Endodermal cell (in vitro differentiated cells): ENCODE results near the gene TRIM72. TPM values are rescaled to one million over a fixed set of nuclear protein-coding genes. Genes with fewer than 3 reads are reported as not detected.
A peak's percentile ranks its signal among the peaks of the same experiment; 100 is the strongest.

Experiments
- DNase-seq: peaks from one replicate; pipeline ENCODE4 v3.0.0-alpha.2; 2017
- H3K27ac ChIP-seq: 2 replicates; pipeline ENCODE4 v1.5.1; 2013; ENCODE audit warnings: mild to moderate bottlenecking, low read depth, low read length, moderate library complexity
- H3K27me3 ChIP-seq: 2 replicates; pipeline ENCODE4 v1.6.1; 2013; ENCODE audit warnings: mild to moderate bottlenecking, low read length, moderate library complexity; ENCODE audit not compliant: insufficient read depth, control insufficient read depth, poor library complexity, severe bottlenecking
- H3K36me3 ChIP-seq: 2 replicates; pipeline ENCODE4 v1.7.0; 2013; ENCODE audit warnings: mild to moderate bottlenecking, low read length, moderate library complexity; ENCODE audit not compliant: control insufficient read depth, insufficient read depth
- H3K4me1 ChIP-seq: one replicate; pipeline ENCODE4 v1.7.0; 2013; ENCODE audit warnings: low read length; ENCODE audit not compliant: control insufficient read depth, insufficient read depth
- H3K4me3 ChIP-seq: 2 replicates; pipeline ENCODE4 v1.5.1; 2013; ENCODE audit warnings: mild to moderate bottlenecking, low read length, moderate library complexity
- H3K9ac ChIP-seq: 2 replicates; pipeline ENCODE4 v1.6.1; 2013; ENCODE audit warnings: mild to moderate bottlenecking, low read length, moderate library complexity; ENCODE audit not compliant: poor library complexity, severe bottlenecking; ENCODE audit errors: extremely low read depth
- H3K9me3 ChIP-seq: 2 replicates; pipeline ENCODE4 v1.6.1; 2013; ENCODE audit warnings: mild to moderate bottlenecking, low read length, moderate library complexity; ENCODE audit not compliant: control insufficient read depth
- H3K27ac Mint-ChIP-seq: 2 replicates; pipeline ENCODE4 v1.8.0; 2020; ENCODE audit warnings: mixed read lengths
- H3K27me3 Mint-ChIP-seq: 2 replicates; pipeline ENCODE4 v1.8.0; 2021; ENCODE audit warnings: mild to moderate bottlenecking, mixed read lengths; ENCODE audit not compliant: insufficient read depth
- H3K36me3 Mint-ChIP-seq: 2 replicates; pipeline ENCODE4 v1.8.0; 2020; ENCODE audit warnings: low read depth, mixed read lengths
- H3K4me1 Mint-ChIP-seq: 2 replicates; pipeline ENCODE4 v1.8.0; 2020; ENCODE audit warnings: mixed read lengths
- H3K4me3 Mint-ChIP-seq: 2 replicates; pipeline ENCODE4 v1.8.0; 2020; ENCODE audit warnings: mild to moderate bottlenecking, moderate library complexity, mixed read lengths
- H3K9me3 Mint-ChIP-seq: 2 replicates; pipeline ENCODE4 v1.8.0; 2020; ENCODE audit warnings: mild to moderate bottlenecking, mixed read lengths
- WGBS, 2 experiments: methylation state at CpG; one replicate each; pipeline versions ENCODE4 v1.1.5 to v1.1.7; 2013; ENCODE audit warnings: missing lambda C conversion rate in 2 of 2, mixed read lengths in 1 of 2; ENCODE audit not compliant: insufficient coverage in 1 of 2, insufficient read length in 1 of 2; 5-methylcytosine and 5-hydroxymethylcytosine counted together
- total RNA-seq, 2 donors: library from RNA; stranded (reverse); fragmentation: NEBNext Ultra II Directional in 1 of 2; extraction: Animal tissue kit (Norgen Biotek cat#: 25700) in 1 of 2; gene quantifications; 2 replicates in 1 of 2; 3 replicates in 1 of 2; pipeline ENCODE4 v1.2.1, GENCODE V29; 2021
- TF ChIP-seq, protein P1 (sequence below): fragments of 200-600 bp; sonication (generic); conservative IDR thresholded peaks from 2 replicates; pipeline ENCODE4 v1.5.0; 2021; ENCODE audit warnings: antibody characterized with exemption, mild to moderate bottlenecking

TRIM72 gene
- total RNA-seq, 2 donors from 2014 or later: 0.15 to 0.20 TPM

DNA sequence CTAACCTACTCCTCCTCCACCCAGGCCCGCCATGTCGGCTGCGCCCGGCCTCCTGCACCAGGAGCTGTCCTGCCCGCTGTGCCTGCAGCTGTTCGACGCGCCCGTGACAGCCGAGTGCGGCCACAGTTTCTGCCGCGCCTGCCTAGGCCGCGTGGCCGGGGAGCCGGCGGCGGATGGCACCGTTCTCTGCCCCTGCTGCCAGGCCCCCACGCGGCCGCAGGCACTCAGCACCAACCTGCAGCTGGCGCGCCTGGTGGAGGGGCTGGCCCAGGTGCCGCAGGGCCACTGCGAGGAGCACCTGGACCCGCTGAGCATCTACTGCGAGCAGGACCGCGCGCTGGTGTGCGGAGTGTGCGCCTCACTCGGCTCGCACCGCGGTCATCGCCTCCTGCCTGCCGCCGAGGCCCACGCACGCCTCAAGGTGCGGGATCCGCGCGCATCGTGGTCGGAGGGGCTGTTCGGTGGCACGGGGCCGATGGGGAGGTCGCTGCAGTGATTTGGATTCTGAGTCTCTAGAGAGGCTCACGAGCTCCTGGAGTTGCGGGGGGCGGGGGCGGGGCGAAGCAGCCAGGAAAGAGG, 878 bp downstream of the TRIM72 start:
- TF ChIP-seq, protein P1, sequence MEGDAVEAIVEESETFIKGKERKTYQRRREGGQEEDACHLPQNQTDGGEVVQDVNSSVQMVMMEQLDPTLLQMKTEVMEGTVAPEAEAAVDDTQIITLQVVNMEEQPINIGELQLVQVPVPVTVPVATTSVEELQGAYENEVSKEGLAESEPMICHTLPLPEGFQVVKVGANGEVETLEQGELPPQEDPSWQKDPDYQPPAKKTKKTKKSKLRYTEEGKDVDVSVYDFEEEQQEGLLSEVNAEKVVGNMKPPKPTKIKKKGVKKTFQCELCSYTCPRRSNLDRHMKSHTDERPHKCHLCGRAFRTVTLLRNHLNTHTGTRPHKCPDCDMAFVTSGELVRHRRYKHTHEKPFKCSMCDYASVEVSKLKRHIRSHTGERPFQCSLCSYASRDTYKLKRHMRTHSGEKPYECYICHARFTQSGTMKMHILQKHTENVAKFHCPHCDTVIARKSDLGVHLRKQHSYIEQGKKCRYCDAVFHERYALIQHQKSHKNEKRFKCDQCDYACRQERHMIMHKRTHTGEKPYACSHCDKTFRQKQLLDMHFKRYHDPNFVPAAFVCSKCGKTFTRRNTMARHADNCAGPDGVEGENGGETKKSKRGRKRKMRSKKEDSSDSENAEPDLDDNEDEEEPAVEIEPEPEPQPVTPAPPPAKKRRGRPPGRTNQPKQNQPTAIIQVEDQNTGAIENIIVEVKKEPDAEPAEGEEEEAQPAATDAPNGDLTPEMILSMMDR: peak; percentile 37
- Mint-ChIP-seq H3K27ac (no peak overlapping the region), H3K4me3 (peak overlapping the region; percentile 50), H3K4me1 (peaks cover 10% of the 10 kb centered on the region), H3K36me3 (no peaks in the 10 kb centered on the region), H3K27me3 (peaks cover 75% of the 10 kb centered on the region), H3K9me3 (no peaks in the 10 kb centered on the region)
- no peak overlapping the region for H3K27ac ChIP-seq
- H3K4me3 ChIP-seq: peak overlapping the region; percentile 65
- H3K9me3 ChIP-seq: no peaks in the 10 kb centered on the region
- H3K36me3 ChIP-seq: no peaks in the 10 kb centered on the region
- peaks cover 4% of the 10 kb centered on the region for H3K4me1 ChIP-seq
- DNase-seq: peak; percentile 79
- WGBS, 2 experiments: 7 to 8% methylated on average over 19 to 58 of the region's 58 CpGs
- H3K9ac ChIP-seq: no peak overlapping the region
- peaks cover 52% of the 10 kb centered on the region for H3K27me3 ChIP-seq

DNA sequence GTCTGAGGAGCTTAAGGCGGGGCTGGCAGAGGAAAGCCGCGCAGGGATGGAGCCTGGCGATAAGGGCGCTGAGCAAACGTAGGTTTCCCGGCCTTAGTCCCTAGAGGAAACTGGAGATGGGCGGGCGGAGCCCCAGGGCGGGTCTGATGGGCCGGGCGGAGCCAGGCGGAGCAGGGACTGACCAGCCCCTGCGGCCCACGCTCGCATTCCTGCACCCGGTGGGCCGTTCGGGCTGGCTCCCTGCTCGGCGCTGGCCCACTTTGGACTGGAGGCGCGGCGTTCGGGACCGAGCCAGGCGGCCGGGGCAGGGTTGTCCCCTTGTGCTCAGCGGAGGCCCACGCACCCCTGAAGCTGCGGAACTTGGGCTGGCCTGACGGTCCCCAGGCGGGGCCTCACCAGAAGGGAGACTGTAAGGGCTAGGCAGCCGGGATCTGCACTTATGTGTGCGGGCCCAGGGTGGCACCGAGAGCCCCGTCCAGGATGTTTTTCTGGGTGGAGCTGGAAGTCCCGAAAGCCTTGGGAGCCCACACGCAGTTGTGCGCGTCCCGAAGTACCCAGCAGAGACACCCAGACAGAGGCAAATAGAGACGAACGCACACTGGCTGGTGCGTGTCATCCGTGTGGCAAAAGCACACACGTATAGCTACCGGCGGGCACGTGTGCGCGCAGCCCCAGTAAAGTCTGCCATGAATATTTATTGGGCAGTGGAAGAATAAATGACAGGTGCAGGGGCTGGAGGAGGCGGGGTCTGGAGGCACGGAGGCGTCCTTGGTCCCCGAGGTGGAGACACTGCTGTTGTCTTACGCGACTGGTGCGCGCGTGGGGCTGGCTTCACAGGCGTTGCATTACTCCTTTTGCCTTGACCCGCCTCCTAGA, 1.6 kb downstream of the TRIM72 start:
- Mint-ChIP-seq H3K27me3 (peaks cover 73% of the 10 kb centered on the region), H3K9me3 (no peaks in the 10 kb centered on the region), H3K36me3 (no peaks in the 10 kb centered on the region), H3K4me3 (peak overlapping the region; percentile 50), H3K27ac (no peak overlapping the region), H3K4me1 (peaks cover 10% of the 10 kb centered on the region)
- no peaks in the 10 kb centered on the region for H3K36me3 ChIP-seq
- H3K27ac ChIP-seq: no peak overlapping the region
- H3K27me3 ChIP-seq: peaks cover 52% of the 10 kb centered on the region
- peaks cover 4% of the 10 kb centered on the region for H3K4me1 ChIP-seq
- TF ChIP-seq, protein P1: no peak
- peak overlapping the region; percentile 65 for H3K4me3 ChIP-seq
- H3K9ac ChIP-seq: no peak overlapping the region
- peak; percentile 95 for DNase-seq
- no peaks in the 10 kb centered on the region for H3K9me3 ChIP-seq
- 2% methylated on average over 28 to 63 of the region's 63 CpGs for WGBS, 2 experiments

DNA sequence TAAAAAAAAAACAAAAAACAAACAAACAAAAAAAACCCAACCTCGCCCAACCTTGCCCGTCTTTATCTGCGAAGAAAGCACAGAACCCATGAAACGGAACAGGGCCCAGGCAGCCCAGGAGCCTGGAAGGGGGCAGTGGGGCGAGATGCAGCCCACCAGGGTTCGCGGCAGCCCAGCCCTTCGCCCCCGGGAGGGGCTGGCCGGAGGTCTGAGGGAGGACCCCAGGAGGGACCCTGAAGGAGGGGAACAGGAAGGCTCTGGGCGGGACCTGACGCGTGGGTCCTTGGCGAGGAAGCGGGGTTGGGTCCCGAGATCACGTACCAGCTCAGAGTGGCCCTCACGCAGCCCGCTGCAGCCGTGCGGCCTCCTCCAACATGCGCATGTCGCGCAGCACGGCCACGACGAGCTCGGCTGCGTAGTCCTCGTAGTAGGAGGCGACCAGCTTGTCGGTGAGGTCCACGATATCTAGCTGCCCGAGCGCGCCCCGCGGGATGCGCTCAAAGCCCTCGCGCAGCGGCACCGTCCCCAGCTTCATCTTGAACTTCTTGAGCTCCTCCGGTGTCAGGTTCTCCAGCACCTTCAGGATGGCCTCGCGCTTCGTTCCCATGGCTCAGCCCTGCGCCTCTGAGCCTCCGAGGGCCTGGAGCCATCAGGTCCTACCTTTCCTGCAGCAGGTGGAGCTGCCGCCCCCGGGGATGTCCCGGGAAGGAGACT, 2.7 kb downstream of the TRIM72 start, which contains the start of gene PYDC1:
PYDC1 (minus strand) TSS at position 714 of the 714 bp plus-strand sequence; CDS start at position 607, 107 bp downstream.
- peaks cover 4% of the 10 kb centered on the region for H3K4me1 ChIP-seq
- WGBS, 2 experiments: 12 to 23% methylated on average over 44 to 52 of the region's 52 CpGs
- DNase-seq: peak; percentile 86
- Mint-ChIP-seq H3K9me3 (no peaks in the 10 kb centered on the region), H3K27me3 (peaks cover 81% of the 10 kb centered on the region), H3K4me1 (peaks cover 10% of the 10 kb centered on the region), H3K36me3 (no peaks in the 10 kb centered on the region), H3K4me3 (peak within 1 kb of the TSS; percentile 50), H3K27ac (no peak within 1 kb of the TSS)
- H3K4me3 ChIP-seq: peak within 1 kb of the TSS; percentile 65
- no peak within 1 kb of the TSS for H3K9ac ChIP-seq
- no peak within 1 kb of the TSS for H3K27ac ChIP-seq
- TF ChIP-seq, protein P1: peak; percentile 45
- peaks cover 61% of the 10 kb centered on the region for H3K27me3 ChIP-seq
- H3K9me3 ChIP-seq: no peaks in the 10 kb centered on the region
- no peaks in the 10 kb centered on the region for H3K36me3 ChIP-seq
